HEK293T (cell line): ENCODE results near the gene RAMACL.

Experiments used
- CTCF ChIA-PET: fragments of 350-600 bp; formaldehyde crosslinking; extraction: SDS; loops from one replicate; lab custom pipeline; 2021; ENCODE audit warnings: antibody characterized with exemption, inconsistent platforms; lab: Yijun Ruan, JAX
- POLR2A ChIA-PET: fragments of 350-600 bp; formaldehyde crosslinking; extraction: SDS; loops from one replicate; lab custom pipeline; 2020; ENCODE audit warnings: antibody characterized with exemption, inconsistent platforms; lab: Yijun Ruan, JAX
- DNase-seq: peaks from one replicate; pipeline ENCODE4 v3.0.0; 2012; ENCODE audit warnings: mixed read lengths; ENCODE audit errors: extremely low spot score
- ARNT ChIP-seq: fragments of 450-650 bp; IDR thresholded peaks from 2 replicates; pipeline ENCODE4 v1.6.1; 2017; ENCODE audit warnings: mild to moderate bottlenecking
- BHLHE40 ChIP-seq: fragments of 450-650 bp; IDR thresholded peaks from 2 replicates; pipeline ENCODE4 v1.6.1; 2016; ENCODE audit warnings: mild to moderate bottlenecking, moderate library complexity, borderline replicate concordance
- CTBP1 ChIP-seq: fragments of 450-650 bp; IDR thresholded peaks from 2 replicates; pipeline ENCODE4 v1.6.1; 2016; ENCODE audit warnings: borderline replicate concordance
- ELF4 ChIP-seq: fragments of 450-650 bp; IDR thresholded peaks from 2 replicates; pipeline ENCODE4 v1.6.1; 2017; ENCODE audit warnings: antibody characterized with exemption
- FOXA1 ChIP-seq: fragments of 450-650 bp; IDR thresholded peaks from 2 replicates; pipeline ENCODE4 v1.6.1; 2016; ENCODE audit warnings: mild to moderate bottlenecking
- FOXK2 ChIP-seq: fragments of 450-650 bp; IDR thresholded peaks from 2 replicates; pipeline ENCODE4 v1.6.1; 2016; ENCODE audit warnings: mild to moderate bottlenecking
- FOXM1 ChIP-seq: fragments of 450-650 bp; IDR thresholded peaks from 2 replicates; pipeline ENCODE4 v1.6.1; 2017; ENCODE audit warnings: mild to moderate bottlenecking, borderline replicate concordance
- HDGF ChIP-seq: fragments of 450-650 bp; IDR thresholded peaks from 2 replicates; pipeline ENCODE4 v1.6.1; 2017; ENCODE audit warnings: antibody characterized with exemption, borderline replicate concordance
- L3MBTL2 ChIP-seq: fragments of 450-650 bp; conservative IDR thresholded peaks from 2 replicates; pipeline ENCODE4 v1.6.1; 2016; ENCODE audit warnings: mild to moderate bottlenecking
- LEF1 ChIP-seq: fragments of 450-650 bp; IDR thresholded peaks from 2 replicates; pipeline ENCODE4 v1.6.1; 2017; ENCODE audit warnings: mild to moderate bottlenecking, borderline replicate concordance
- NFRKB ChIP-seq: fragments of 450-650 bp; IDR thresholded peaks from 2 replicates; pipeline ENCODE4 v1.6.1; 2016; ENCODE audit warnings: mild to moderate bottlenecking, moderate library complexity
- PKNOX1 ChIP-seq: fragments of 450-650 bp; IDR thresholded peaks from 2 replicates; pipeline ENCODE4 v1.6.1; 2016
- SP1 ChIP-seq: fragments of 450-650 bp; IDR thresholded peaks from 2 replicates; pipeline ENCODE4 v1.6.1; 2017
- SUZ12 ChIP-seq: fragments of 450-650 bp; IDR thresholded peaks from 2 replicates; pipeline ENCODE4 v1.6.1; 2016; ENCODE audit warnings: mild to moderate bottlenecking
- TARDBP ChIP-seq: fragments of 450-650 bp; IDR thresholded peaks from 2 replicates; pipeline ENCODE4 v1.6.1; 2016
- ZNF384 ChIP-seq: fragments of 450-650 bp; IDR thresholded peaks from 2 replicates; pipeline ENCODE4 v1.6.1; 2016

The RAMACL gene

GRCh38 chr6:166556336-166556735 is 30.1 kb downstream of the RAMACL start:
- no peak for DNase-seq
- POLR2A ChIA-PET, result no interaction called here
- CTCF ChIA-PET, result no interaction called here
- TF ChIP-seq FOXM1, result no peak
- no peak for TF ChIP-seq ELF4
- no peak for TF ChIP-seq NFRKB
- no peak for TF ChIP-seq FOXK2

- no peak for DNase-seq
- no peak for TF ChIP-seq TARDBP
- no peak for TF ChIP-seq BHLHE40
- no peak for TF ChIP-seq CTBP1
- no peak for TF ChIP-seq HDGF
- POLR2A ChIA-PET, result no interaction called here
- CTCF ChIA-PET, result interaction anchor here (0.6 to 0.7 kb wide), 2 partner anchors 9 to 557 kb away, joined by 4 to 5 read pairs; no protein-coding TSS in a partner anchor
Measured at GRCh38 chr6:166555086-166555485, 31.4 kb downstream of the RAMACL start.

GRCh38 chr6:166554316-166554715 is 32.2 kb downstream of the RAMACL start:
- TF ChIP-seq NFRKB (no peak), LEF1 (no peak), ZNF384 (no peak), FOXM1 (no peak), HDGF (no peak), ELF4 (no peak), SUZ12 (no peak), PKNOX1 (no peak), BHLHE40 (no peak), CTBP1 (no peak), FOXA1 (no peak), ARNT (no peak), SP1 (no peak), L3MBTL2 (no peak), TARDBP (no peak), FOXK2 (no peak)
- no peak for DNase-seq
- ChIA-PET POLR2A (no interaction called here), CTCF (no interaction called here)

GRCh38 chr6:166553563-166554271 is 32.8 kb downstream of the RAMACL start:
- TF ChIP-seq FOXM1 (no peak), TARDBP (no peak), ELF4 (no peak), LEF1 (no peak), SUZ12 (no peak), CTBP1 (no peak)
- no peak for DNase-seq
- ChIA-PET CTCF (no interaction called here), POLR2A (no interaction called here)

- no peak for DNase-seq
- TF ChIP-seq TARDBP, result no peak
- no peak for TF ChIP-seq FOXA1
- no peak for TF ChIP-seq L3MBTL2
- no peak for TF ChIP-seq SP1
- no peak for TF ChIP-seq FOXK2
- TF ChIP-seq ELF4, result no peak
- TF ChIP-seq BHLHE40, result no peak
- no peak for TF ChIP-seq FOXM1
- no peak for TF ChIP-seq ARNT
- TF ChIP-seq HDGF, result no peak
- TF ChIP-seq NFRKB, result no peak
- TF ChIP-seq LEF1, result no peak
- no peak for TF ChIP-seq CTBP1
- no peak for TF ChIP-seq PKNOX1
- no peak for TF ChIP-seq SUZ12
- TF ChIP-seq ZNF384, result no peak
- ChIA-PET POLR2A (no interaction called here), CTCF (no interaction called here)
Measured at GRCh38 chr6:166552600-166552999, 33.9 kb downstream of the RAMACL start.

GRCh38 chr6:166551754-166552495 is 34.6 kb downstream of the RAMACL start:
- POLR2A ChIA-PET, result no interaction called here
- DNase-seq, result no peak
- TF ChIP-seq FOXM1 (no peak), HDGF (no peak), FOXK2 (no peak)
- CTCF ChIA-PET, result no interaction called here

GRCh38 chr6:166546653-166547052 is 39.8 kb downstream of the RAMACL start:
- ChIA-PET CTCF (interaction anchor here (0.5 kb wide), 1 partner anchor 9 kb away, joined by 5 read pairs; no protein-coding TSS in a partner anchor), POLR2A (no interaction called here)
- TF ChIP-seq ARNT (no peak), NFRKB (no peak), FOXM1 (no peak), SP1 (no peak), CTBP1 (no peak), ZNF384 (no peak), FOXK2 (no peak), HDGF (no peak), PKNOX1 (no peak), FOXA1 (no peak), TARDBP (no peak), SUZ12 (no peak), ELF4 (no peak), BHLHE40 (no peak), L3MBTL2 (no peak), LEF1 (no peak)
- DNase-seq, result no peak
